Endothelial cell of umbilical vein (primary cell): ENCODE measurements around the gene IL25.

Experiments used
- EZH2 ChIP-seq: IDR thresholded peaks from 2 replicates; pipeline ENCODE4 v1.6.1; 2012; ENCODE audit warnings: borderline replicate concordance, low read depth, mild to moderate bottlenecking, moderate library complexity, low read length, inconsistent platforms; ENCODE audit not compliant: severe bottlenecking
- FOS ChIP-seq: IDR thresholded peaks from 2 replicates; pipeline ENCODE4 v1.6.1; 2011; ENCODE audit warnings: mild to moderate bottlenecking, low read length, moderate library complexity, borderline replicate concordance; ENCODE audit not compliant: insufficient read depth
- GATA2 ChIP-seq: IDR thresholded peaks from 2 replicates; pipeline ENCODE4 v1.7.0; 2011; ENCODE audit warnings: low read depth, mild to moderate bottlenecking, moderate library complexity, mixed read lengths, low read length; ENCODE audit not compliant: insufficient read length, insufficient read depth
- JUN ChIP-seq: IDR thresholded peaks from 2 replicates; pipeline ENCODE4 v1.6.1; 2011; ENCODE audit warnings: borderline replicate concordance, low read depth; ENCODE audit not compliant: insufficient read length, insufficient read depth
- MYC ChIP-seq: IDR thresholded peaks from one replicate; pipeline ENCODE4 v1.6.1; 2011; ENCODE audit warnings: mild to moderate bottlenecking, low read depth, low read length
- POLR2A ChIP-seq: IDR thresholded peaks from 2 replicates; pipeline ENCODE4 v1.6.1; 2012; ENCODE audit warnings: low read depth, mild to moderate bottlenecking, control low read depth, low read length
- POLR2AphosphoS5 ChIP-seq: IDR thresholded peaks from 2 replicates; pipeline ENCODE4 v1.6.1; 2012; ENCODE audit warnings: low read depth, mild to moderate bottlenecking, control low read depth, low read length, moderate library complexity; ENCODE audit not compliant: insufficient read depth
- TF ChIP-seq, protein P1 (sequence below), 2 donors: IDR thresholded peaks; 1 replicate in 1 of 2; 2 replicates in 1 of 2; pipeline ENCODE4 v1.5.1; 2011; ENCODE audit warnings: low read length in 2 of 2, mild to moderate bottlenecking in 2 of 2, moderate library complexity in 2 of 2, control low read depth in 1 of 2, inconsistent platforms in 1 of 2, low read depth in 1 of 2; ENCODE audit not compliant: insufficient read depth in 1 of 2; ENCODE audit errors: extremely low read depth in 1 of 2
- TF ChIP-seq, protein P2 (sequence below): IDR thresholded peaks from 2 replicates; pipeline ENCODE4 v1.6.1; 2011; ENCODE audit not compliant: insufficient read depth, insufficient read length

DNA sequence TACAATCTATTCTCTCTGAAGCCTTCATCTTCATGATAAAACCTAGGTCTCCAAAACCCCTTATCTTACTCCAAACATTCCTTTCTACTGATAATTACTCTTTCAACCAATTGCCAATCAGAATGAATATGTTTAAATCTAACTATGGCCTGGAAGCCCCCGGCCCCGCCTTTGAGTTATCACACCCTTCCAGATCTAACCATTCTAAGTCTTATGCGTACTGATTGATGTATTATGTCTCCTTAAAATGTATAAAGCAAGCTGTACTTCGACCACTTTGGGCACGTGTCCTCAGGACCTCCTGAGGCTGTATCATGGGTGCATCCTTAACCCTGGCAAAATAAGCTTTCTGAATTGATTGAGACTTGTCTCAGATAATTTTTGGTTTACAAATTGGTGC lies 37.0 kb upstream of the IL25 start:
- TF ChIP-seq, protein P1, sequence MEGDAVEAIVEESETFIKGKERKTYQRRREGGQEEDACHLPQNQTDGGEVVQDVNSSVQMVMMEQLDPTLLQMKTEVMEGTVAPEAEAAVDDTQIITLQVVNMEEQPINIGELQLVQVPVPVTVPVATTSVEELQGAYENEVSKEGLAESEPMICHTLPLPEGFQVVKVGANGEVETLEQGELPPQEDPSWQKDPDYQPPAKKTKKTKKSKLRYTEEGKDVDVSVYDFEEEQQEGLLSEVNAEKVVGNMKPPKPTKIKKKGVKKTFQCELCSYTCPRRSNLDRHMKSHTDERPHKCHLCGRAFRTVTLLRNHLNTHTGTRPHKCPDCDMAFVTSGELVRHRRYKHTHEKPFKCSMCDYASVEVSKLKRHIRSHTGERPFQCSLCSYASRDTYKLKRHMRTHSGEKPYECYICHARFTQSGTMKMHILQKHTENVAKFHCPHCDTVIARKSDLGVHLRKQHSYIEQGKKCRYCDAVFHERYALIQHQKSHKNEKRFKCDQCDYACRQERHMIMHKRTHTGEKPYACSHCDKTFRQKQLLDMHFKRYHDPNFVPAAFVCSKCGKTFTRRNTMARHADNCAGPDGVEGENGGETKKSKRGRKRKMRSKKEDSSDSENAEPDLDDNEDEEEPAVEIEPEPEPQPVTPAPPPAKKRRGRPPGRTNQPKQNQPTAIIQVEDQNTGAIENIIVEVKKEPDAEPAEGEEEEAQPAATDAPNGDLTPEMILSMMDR (IDR thresholded peaks at IDR 0.05; ENCODE audit: extremely low read depth in 1 of 2, insufficient read depth in 1 of 2, low read depth in 1 of 2, low read length in 2 of 2): no peak
- no peak for TF ChIP-seq FOS
- TF ChIP-seq POLR2A: no peak
- no peak for TF ChIP-seq EZH2
- TF ChIP-seq MYC: no peak
- TF ChIP-seq, protein P2, sequence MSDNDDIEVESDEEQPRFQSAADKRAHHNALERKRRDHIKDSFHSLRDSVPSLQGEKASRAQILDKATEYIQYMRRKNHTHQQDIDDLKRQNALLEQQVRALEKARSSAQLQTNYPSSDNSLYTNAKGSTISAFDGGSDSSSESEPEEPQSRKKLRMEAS: no peak
- no peak for TF ChIP-seq GATA2
- TF ChIP-seq POLR2AphosphoS5: no peak
- no peak for TF ChIP-seq JUN
